ENCODE measurements around the gene ZNF620.
"Not testable (repeated sequence)": the region's sequence is repeated elsewhere in the genome, so short reads cannot be mapped to it uniquely, and the experiment has no call there.

Gene ZNF620

GRCh38 chr3:40505599-40506462, at the start of gene ZNF620:
Gene ZNF620, plus strand, starts transcription at chr3:40506039. Its CDS starts 314 bp downstream, at chr3:40506353.
- DNase-seq (ENCODE audit: low read depth in 2 of 2), result peak; percentile 26 to 34

- DNase-seq (ENCODE audit: low read depth in 2 of 2), result no peak
These were observed 49.4 kb upstream of the ZNF620 start for GRCh38 chr3:40456279-40456939.

GRCh38 chr3:40456940-40457823, 48.7 kb upstream of the ZNF620 start, which contains the start of gene RPL14:
Gene RPL14, plus strand, starts transcription at chr3:40457339. Its CDS starts 133 bp downstream, at chr3:40457472.
- DNase-seq (ENCODE audit: low read depth in 2 of 2), result peak; percentile 83 to 88

GRCh38 chr3:40458473-40458872, 47.4 kb upstream of the ZNF620 start:
- no peak for DNase-seq (ENCODE audit: low read depth in 2 of 2)

GRCh38 chr3:40460481-40460880, 45.4 kb upstream of the ZNF620 start:
- not testable (repeated sequence) for DNase-seq (ENCODE audit: low read depth in 2 of 2)

- no peak for DNase-seq (ENCODE audit: low read depth in 2 of 2)
These were observed 44.7 kb upstream of the ZNF620 start for GRCh38 chr3:40461161-40461560.

- DNase-seq (ENCODE audit: low read depth in 2 of 2), result not testable (repeated sequence)
These were observed 43.0 kb upstream of the ZNF620 start for GRCh38 chr3:40462838-40463237.

- DNase-seq (ENCODE audit: low read depth in 2 of 2), result no peak
These were observed 42.3 kb upstream of the ZNF620 start for GRCh38 chr3:40463579-40463978.

- DNase-seq (ENCODE audit: low read depth in 2 of 2), result no peak
These were observed 41.3 kb upstream of the ZNF620 start for GRCh38 chr3:40464339-40465110.

- DNase-seq (ENCODE audit: low read depth in 2 of 2), result no peak
These were observed 40.8 kb upstream of the ZNF620 start for GRCh38 chr3:40465111-40465407.

GRCh38 chr3:40465456-40465855, 40.4 kb upstream of the ZNF620 start:
- no peak for DNase-seq (ENCODE audit: low read depth in 2 of 2)

- DNase-seq (ENCODE audit: low read depth in 2 of 2), result no peak
These were observed 37.8 kb upstream of the ZNF620 start for GRCh38 chr3:40468018-40468417.

- no peak for DNase-seq (ENCODE audit: low read depth in 2 of 2)
These were observed 35.1 kb upstream of the ZNF620 start for GRCh38 chr3:40470701-40471100.

GRCh38 chr3:40476478-40477470, 29.1 kb upstream of the ZNF620 start, which contains the start of gene ZNF619:
Gene ZNF619, plus strand, starts transcription at chr3:40477122. Its CDS starts 858 bp downstream, at chr3:40477980.
- DNase-seq (ENCODE audit: low read depth in 2 of 2), result no peak

GRCh38 chr3:40477666-40478065, 28.2 kb upstream of the ZNF620 start:
- no peak for DNase-seq (ENCODE audit: low read depth in 2 of 2)

- DNase-seq (ENCODE audit: low read depth in 2 of 2), result no peak
These were observed 18.7 kb upstream of the ZNF620 start for GRCh38 chr3:40487172-40487571.

GRCh38 chr3:40490916-40491315, 14.9 kb upstream of the ZNF620 start:
- no peak for DNase-seq (ENCODE audit: low read depth in 2 of 2)

GRCh38 chr3:40494698-40495097, 11.1 kb upstream of the ZNF620 start:
- DNase-seq (ENCODE audit: low read depth in 2 of 2), result no peak

GRCh38 chr3:40497288-40497687, 8.6 kb upstream of the ZNF620 start:
- no peak for DNase-seq (ENCODE audit: low read depth in 2 of 2)

- no peak for DNase-seq (ENCODE audit: low read depth in 2 of 2)
These were observed 5.9 kb upstream of the ZNF620 start for GRCh38 chr3:40499952-40500351.

Measured in stimulated activated CD8-positive, alpha-beta memory T cell treated with anti-CD3 and anti-CD28 coated beads, Interleukin-7, amount 100 ng/mL, for 1 hour (primary cell).